Renal cortex interstitium (tissue), 11 donors: Measurements from ENCODE around the gene C9orf85. TPM values are rescaled to one million over a fixed set of nuclear protein-coding genes. Genes with fewer than 3 reads are reported as not detected.
A peak's percentile ranks its signal among the peaks of the same experiment; 100 is the strongest.
"Not testable (repeated sequence)": the region's sequence is repeated elsewhere in the genome, so short reads cannot be mapped to it uniquely, and the experiment has no call there.

Experiments
- DNase-seq, 11 donors: peaks; one replicate each; pipeline ENCODE4 v3.0.0-alpha.2; 2013; ENCODE audit warnings: low read depth in 9 of 11, low spot score in 4 of 11; ENCODE audit errors: extremely low read depth in 1 of 11
- polyA plus RNA-seq, 3 donors: library from polyadenylated mRNA; unstranded; fragments of 120-200 nt; gene quantifications; one replicate each; pipeline ENCODE4 v1.2.1, GENCODE V29; 2013; ENCODE audit not compliant: insufficient read length in 3 of 3

C9orf85 gene
- polyA plus RNA-seq, 3 donors = 15.9 to 18.2 (median 17.1) TPM

DNA sequence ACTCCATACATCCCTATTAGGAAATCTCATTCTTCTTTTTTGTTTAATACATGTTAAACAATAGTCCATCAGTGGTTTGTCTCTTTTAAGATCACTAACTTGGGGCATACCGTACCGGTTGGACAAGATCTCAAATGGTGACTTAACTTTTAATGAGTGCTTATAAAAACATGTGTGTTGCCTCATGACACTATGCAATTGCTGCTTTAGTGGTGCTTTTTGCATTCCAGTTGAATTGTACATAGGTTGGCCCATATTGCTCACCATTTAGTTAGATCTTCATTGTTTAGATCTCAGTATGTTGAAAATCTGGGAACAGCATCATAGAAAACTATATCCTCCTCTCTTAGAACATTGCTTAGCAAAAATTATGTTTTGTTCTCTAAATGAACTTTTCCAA is 17.8 kb downstream of the C9orf85 start:
- DNase-seq = no peak

- DNase-seq = no peak
Observed at GRCh38 chr9:71929791-71930440, 18.5 kb downstream of the C9orf85 start.

DNA sequence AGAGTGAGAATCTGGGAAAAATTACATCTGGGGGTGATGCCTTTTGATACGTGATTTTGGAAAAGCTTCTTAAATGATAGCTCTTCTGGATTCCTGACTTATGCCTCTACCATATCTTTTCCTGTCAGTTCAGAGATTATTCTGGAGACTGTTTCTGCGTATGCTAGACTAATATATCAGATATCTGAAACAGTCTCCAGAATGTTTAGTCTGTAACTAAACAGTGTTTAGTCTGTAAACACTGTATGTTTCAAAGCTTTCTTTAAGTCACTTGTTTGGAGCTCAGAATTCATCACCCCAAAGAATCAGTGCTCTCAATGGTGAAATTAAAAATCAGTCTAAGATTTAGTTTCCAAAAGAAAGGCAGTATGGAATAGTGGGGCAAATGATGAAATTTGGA is 19.7 kb downstream of the C9orf85 start:
- no peak for DNase-seq

DNA sequence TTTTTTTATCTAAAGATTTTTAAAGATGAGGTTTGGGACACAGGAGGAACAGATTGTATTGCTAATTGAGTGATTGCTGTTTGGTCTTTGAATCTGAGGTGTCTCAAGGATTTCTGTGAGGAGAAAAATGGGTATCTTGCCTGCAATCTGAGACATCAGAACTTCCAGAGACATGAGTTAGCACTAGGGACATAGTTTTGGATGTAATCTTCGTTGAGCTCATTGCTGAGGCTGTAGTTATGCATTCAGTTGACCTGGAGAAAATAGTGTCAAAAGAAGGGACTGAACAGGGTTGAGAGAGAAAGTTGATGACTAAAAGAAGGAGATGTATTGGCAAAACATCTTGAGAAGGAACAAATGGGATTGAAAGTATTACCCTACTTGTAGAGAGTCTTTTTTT is 24.6 kb downstream of the C9orf85 start:
- no peak for DNase-seq

DNA sequence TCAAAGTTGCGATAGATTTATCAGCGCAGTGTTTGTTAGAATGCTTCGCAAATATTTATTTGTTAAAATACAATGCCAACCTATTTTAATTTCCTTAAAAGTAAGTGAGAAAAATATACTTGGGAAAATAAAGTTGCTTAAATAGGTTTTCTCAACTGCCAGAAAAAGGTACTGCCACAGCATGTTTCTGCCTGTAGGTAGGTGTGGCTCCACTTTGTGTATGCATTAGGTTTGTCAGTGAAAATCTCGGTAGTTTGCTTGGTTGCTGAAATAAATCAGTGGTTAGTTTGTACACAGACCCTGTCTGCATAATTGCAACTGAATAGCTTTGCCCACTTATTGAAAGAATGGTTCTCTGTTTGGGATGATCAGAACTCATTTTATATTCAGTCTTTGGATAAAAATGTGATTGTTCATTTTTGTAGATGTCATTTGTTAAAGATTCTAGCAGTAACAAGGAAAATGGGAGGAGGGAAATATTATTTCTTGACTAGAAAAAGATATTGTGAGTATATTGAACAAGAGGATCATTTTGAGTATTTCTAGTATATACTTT is 25.7 kb downstream of the C9orf85 start:
- no peak for DNase-seq

DNA sequence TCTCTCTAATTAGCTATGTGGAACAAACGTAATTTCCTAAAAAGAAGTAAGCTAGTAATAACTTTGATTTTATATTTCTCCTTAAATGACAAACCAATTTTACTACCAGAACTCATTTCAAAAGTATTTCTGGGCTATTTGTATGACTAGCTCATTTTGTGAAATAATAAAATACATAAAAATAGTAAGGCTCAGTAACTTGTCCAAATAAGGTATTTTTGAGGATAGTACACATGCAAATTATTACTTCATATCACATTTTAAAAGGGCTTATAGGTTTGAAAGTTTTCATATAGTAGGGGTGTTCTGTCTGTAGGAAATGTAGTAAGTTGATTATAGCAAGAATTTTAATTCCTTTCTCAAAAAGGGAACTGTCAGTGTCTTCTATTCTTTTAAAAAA is 26.5 kb downstream of the C9orf85 start:
- no peak for DNase-seq

DNA sequence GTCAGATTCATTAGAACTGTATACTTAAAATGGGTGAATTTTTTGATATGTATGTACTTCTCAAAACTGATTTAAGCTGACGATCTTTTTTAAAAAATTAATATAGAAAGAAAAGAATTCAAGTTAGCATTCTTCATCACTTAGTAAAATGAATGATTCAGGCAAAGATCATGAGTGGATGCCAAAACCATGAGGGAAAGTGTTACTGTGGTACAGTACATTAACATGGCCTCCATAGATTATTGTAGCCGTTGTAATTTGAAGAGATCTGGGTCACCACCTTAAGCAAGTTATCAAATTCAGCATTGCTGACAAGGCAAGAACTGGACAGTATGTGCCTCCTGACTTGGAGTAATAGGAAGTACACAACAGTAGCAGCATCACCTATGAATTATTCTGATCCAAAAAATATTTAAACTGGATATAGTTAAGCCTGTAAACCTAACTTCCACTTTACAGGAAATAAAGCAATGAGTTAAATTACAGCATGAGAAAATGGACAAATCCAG is 29.7 kb downstream of the C9orf85 start:
- DNase-seq = no peak

DNA sequence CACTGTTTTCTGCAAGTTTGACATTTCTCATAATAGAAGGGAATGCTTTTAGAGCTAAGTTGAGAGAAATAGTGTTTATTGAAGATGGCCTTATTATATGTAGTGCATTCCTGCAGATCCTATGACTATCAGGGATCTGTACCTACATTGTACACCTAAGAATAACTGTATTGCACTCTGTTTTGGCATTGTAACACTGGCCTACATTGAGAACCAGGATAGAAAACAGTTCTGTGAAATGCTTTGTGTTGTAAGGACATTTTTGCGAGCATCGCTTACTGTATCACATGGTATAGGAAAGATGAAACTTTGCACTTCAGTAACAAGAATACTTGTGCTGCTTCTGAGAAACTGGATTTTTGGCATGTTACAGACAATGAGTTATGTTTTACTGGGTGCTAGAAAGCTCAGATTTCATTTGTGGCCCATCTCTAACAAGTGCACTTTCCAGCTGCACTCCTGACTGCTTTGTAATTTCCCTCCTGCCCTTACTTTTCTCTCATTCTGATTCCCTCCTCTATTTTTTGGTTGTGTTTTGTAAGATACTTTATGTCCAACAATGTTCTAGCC is 30.6 kb downstream of the C9orf85 start:
- DNase-seq = peak in 1 of 11 donors; percentile 8

GRCh38 chr9:71944754-71945375 is 33.4 kb downstream of the C9orf85 start:
- no peak for DNase-seq

DNA sequence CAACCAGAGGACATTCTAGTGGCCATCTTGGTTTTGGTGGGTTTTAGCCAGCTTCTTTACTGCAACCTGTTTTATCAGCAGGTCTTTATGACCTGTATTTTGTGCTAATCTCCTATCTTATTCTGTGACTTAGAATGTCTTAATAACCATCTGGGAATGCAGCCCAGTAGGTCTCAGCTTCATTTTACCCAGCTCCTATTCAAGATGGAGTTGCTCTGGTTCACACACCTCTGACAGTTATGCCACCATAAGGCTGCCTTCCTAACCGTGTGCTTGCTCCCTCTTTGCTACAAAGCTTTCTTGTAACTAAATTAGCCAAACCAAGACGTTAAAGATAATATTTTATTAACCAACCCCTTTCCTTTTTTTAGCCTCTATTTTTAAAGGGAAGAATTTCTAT is 43.2 kb downstream of the C9orf85 start:
- DNase-seq = not testable (repeated sequence)

DNA sequence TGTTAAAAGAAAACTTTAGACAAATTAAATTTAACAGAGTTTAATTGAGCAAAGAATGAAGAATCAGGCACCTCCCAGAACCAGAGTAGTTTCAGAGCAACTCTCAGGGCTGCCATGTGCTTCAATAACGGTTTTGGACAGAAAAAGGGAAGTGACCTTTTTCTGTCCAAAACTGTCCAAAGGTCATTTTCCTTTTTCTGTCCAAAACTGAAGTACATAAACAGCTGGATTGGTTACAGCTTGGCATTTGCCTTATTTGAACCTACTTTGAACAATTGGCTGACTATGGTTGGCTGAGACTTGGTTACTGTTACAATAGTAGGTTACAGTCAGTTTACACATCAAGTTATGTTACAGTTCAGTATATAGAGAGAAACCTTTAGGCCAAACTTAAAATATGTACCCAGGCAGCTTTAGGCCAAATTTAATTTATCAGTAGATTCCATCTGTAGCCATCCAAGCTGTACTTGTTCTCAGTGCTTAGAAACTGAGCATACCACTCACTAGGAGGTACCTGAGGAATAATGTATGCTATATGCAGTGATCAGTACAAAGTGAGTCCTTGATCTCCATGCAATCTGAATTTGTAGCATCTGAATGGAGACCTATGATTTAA is 44.0 kb downstream of the C9orf85 start:
- DNase-seq = no peak

- no peak for DNase-seq
Observed at GRCh38 chr9:71962328-71962727, 50.9 kb downstream of the C9orf85 start.

DNA sequence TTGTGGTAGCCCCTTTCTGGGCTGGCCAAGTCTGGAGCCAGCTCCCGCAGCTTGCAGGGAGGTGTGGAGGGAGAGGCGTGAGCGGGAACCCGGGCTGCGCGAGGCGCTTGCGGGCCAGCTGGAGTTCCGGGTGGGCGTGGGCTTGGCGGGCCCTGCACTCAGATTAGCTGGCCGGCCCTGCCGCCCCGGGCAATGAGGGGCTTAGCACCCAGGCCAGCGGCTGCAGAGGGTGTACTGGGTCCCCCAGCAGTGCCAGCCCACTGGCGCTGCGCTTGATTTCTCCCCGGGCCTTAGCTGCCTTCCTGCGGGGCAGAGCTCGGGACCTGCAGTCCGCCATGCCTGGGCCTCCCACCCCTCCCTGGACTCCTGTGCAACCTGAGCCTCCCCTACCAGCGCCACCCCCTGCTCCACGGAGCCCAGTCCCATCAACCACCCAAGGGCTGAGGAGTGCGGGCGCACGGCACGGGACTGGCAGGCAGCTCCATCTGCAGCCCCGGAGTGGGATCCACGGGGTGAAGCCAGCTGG is 52.1 kb downstream of the C9orf85 start:
- DNase-seq = not testable (repeated sequence)

DNA sequence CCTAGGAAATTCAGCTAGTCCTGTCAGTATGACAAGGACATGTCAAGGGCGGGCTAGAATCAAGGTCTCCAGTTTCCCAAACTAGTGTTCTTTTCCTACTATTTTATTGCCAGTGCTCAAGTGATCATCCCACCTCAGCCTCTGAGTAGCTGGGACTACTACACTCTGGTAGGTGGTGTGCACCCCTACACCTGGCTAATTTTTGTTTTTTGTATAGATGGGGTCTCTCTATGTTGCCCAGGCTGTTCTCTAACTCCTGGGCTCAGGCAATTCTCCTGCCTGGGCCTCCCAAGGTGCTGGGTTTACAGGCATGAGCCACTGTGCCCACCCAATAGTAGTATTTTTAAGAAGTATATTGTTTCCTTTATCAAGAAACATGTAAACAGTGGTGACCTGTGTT is 54.0 kb downstream of the C9orf85 start:
- DNase-seq = no peak

DNA sequence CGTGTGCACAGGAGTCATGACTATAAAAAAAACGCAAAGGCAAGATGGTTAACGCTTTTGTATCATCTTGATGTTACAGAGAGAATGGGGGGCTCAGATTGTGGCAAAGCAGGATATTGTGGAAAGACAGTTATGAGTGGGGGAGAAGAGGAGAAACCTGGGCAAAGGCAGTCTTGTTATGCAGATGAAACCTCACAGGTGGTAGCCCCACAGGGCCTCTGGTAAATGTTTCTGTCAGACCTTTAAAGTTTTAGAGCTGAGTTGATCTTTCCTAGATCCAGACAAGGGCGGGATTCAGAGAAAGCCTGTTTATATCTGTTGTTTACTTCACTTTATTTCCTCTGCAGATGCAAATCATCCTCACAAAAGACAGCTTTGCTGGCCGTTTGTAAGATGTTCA is 55.2 kb downstream of the C9orf85 start:
- DNase-seq = no peak

DNA sequence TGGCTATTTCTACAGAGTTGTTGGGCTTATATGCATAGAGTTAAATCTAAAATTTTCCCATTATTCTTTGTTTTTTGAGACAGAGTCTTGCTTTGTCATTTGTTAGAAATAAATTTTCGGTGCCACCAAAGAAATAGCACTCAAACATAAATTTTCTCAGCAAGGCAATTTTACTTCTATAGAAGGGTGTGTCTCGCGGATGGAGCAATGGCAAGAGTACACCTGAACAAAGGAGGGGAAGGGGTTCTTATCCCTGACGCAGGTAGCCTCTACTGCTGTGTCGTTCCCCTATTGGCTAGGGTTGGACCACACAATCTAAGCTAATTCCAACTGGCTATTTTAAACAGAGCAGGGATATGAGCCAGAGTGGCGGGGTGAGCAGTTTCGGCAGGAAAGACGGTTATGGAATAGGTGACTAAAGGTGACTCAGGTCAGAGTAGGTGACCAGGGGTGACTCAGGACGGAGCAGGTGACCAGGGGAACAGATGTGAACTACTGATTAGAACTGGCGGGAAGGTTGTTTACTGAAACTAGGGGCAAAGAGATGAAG is 57.2 kb downstream of the C9orf85 start:
- no peak for DNase-seq

- no peak for DNase-seq
Observed at GRCh38 chr9:71975833-71976232, 64.4 kb downstream of the C9orf85 start.

DNA sequence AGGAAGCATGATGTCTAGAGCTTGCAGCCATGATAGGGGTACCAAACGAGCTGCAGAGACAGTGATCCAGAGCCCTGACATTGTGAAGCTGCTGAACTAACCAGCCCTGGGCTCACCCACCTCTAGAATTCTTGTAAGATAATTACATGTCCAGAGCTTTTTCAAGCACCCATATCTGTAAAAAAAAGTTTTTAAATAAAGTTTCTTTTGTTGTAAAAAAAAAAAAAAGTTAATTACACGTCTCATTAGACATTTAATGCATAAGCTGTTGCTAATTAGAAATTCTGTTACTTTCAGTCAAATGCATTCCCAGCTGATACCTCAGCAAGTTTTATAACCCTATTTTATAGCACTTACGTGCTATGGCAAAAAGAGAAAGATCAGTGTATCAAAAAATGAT is 65.6 kb downstream of the C9orf85 start:
- no peak for DNase-seq
